Transverse colon (tissue), 4 donors: Measurements from ENCODE around the gene FCHO2. TPM values are rescaled to one million over a fixed set of nuclear protein-coding genes. Genes with fewer than 3 reads are reported as not detected.

ENCODE experiments used
- DNase-seq: peaks from one replicate; pipeline ENCODE4 v3.0.0-alpha.2; 2019
- H3K27ac ChIP-seq, 4 donors: fragments of 200-600 bp; sonication (generic); 2 replicates each; pipeline ENCODE4 v1.5.1; 2016 to 2018; ENCODE audit warnings: inconsistent platforms in 4 of 4
- H3K27me3 ChIP-seq: fragments of 200-600 bp; sonication (generic); 2 replicates; pipeline ENCODE4 v1.5.1; 2017; ENCODE audit warnings: inconsistent platforms
- H3K36me3 ChIP-seq, 4 donors: fragments of 200-600 bp; sonication (generic); 2 replicates each; pipeline ENCODE4 v1.5.1; 2017 to 2019; ENCODE audit warnings: inconsistent platforms in 4 of 4
- H3K4me1 ChIP-seq, 4 donors: fragments of 200-600 bp; sonication (generic); 2 replicates each; pipeline ENCODE4 v1.5.1; 2017 to 2020; ENCODE audit warnings: inconsistent platforms in 4 of 4
- H3K4me3 ChIP-seq, 4 donors: fragments of 200-600 bp; sonication (generic); 1 replicate in 1 of 4; 2 replicates in 3 of 4; pipeline versions ENCODE4 v1.5.1 to v1.6.1; 2017 to 2019; ENCODE audit warnings: inconsistent platforms in 4 of 4
- H3K9me3 ChIP-seq, 2 donors: fragments of 200-600 bp; sonication (generic); 2 replicates each; pipeline ENCODE4 v1.5.1; 2017 to 2019; ENCODE audit warnings: inconsistent platforms in 2 of 2
- CTCF ChIP-seq, 5 experiments: fragments of 200-600 bp in 3 of 5; fragments of 450-650 bp in 2 of 5; sonication (generic) in 3 of 5; IDR thresholded peaks; 1 replicate in 2 of 5; 2 replicates in 3 of 5; pipeline ENCODE4 v1.5.1; 2016 to 2017; ENCODE audit warnings: antibody characterized with exemption in 5 of 5, inconsistent platforms in 3 of 5, mild to moderate bottlenecking in 2 of 5, moderate library complexity in 1 of 5
- EP300 ChIP-seq: sonication (generic); formaldehyde crosslinking; IDR thresholded peaks from one replicate; pipeline ENCODE4 v1.6.1; 2017; ENCODE audit warnings: antibody characterized with exemption, low read depth
- POLR2A ChIP-seq: fragments of 450-650 bp; IDR thresholded peaks from one replicate; pipeline ENCODE4 v1.6.1; 2016; ENCODE audit warnings: antibody characterized with exemption, mild to moderate bottlenecking, moderate library complexity
- POLR2AphosphoS5 ChIP-seq, 3 donors: sonication (generic); formaldehyde crosslinking; IDR thresholded peaks; one replicate each; pipeline ENCODE4 v1.6.1; 2016; ENCODE audit warnings: antibody characterized with exemption in 3 of 3
- WGBS, 2 donors: methylation state at CpG; one replicate each; pipeline ENCODE4 v1.1.5; 2018; ENCODE audit warnings: low coverage in 1 of 2; 5-methylcytosine and 5-hydroxymethylcytosine counted together
- in situ Hi-C, 4 donors: fragments of 200-750 bp; cut with MboI; loops; one replicate each; pipeline versions ENCODE4 v1.15.0 to v1.15.1; 2017; ENCODE audit warnings: low sequenced_read_pairs in 3 of 4, low pct_ligation_motif_present in 1 of 4, low pct_unique_long_range_greater_than_20kb in 1 of 4
- intact Hi-C: fragments of 100-400 bp; cut with DNase I; formaldehyde crosslinking; loops from one replicate; pipeline ENCODE4 v1.15.1; 2023; ENCODE audit warnings: low total_unique reads
- total RNA-seq, 4 donors: library from RNA; depleted of rRNA; stranded (reverse); fragments of >200 nt; gene quantifications; one replicate each; pipeline ENCODE4 v1.1.0, GENCODE V29; 2016

The FCHO2 gene
- total RNA-seq, 4 donors from 2014 or later, result 25.8 to 45.4 (median 29.2) TPM

GRCh38 chr5:73103870-73104299, 148.0 kb downstream of the FCHO2 start:
- Histone ChIP-seq H3K9me3 (peaks cover 0 to 10% of the 10 kb centered on the region in 2 donors), H3K27ac (no peak overlapping the region)

DNA sequence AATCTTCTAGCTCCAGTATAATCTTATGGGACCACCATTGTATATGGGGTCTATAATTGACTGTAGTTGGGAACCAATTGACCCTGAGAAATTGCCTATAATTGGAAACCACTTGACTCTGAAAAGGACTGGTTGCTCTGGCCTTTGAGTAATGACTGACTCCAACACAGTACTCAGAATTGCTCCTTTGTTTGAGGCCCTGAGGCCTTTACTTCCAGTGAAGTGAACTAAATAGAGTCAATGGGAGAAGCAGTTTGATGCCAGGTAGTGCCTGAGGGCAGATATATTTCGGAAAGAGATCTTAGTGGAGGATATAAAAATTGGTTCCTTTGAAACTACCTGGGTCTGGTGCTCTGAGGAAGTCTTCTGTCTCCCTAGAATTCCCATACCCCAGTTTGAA, 148.5 kb downstream of the FCHO2 start:
- intact Hi-C loops (no loop called here), in situ Hi-C loops (no loop called here)
- TF ChIP-seq EP300, result no peak
- TF ChIP-seq POLR2AphosphoS5 (IDR thresholded peaks at IDR 0.05), result no peak
- TF ChIP-seq POLR2A, result no peak
- no peak for TF ChIP-seq CTCF (IDR thresholded peaks at IDR 0.05)
- no peak overlapping the region for H3K4me3 ChIP-seq
- no peaks in the 10 kb centered on the region for H3K4me1 ChIP-seq
- 84% methylated on average over 1 of the region's 1 CpG; no CpG with 5 or more reads in 1 of the 2 donors for WGBS, 2 donors
- H3K9me3 ChIP-seq, result peaks cover 0 to 10% of the 10 kb centered on the region in 2 donors
- no peaks in the 10 kb centered on the region for H3K36me3 ChIP-seq
- no peak for DNase-seq
- H3K27ac ChIP-seq, result no peak overlapping the region
- no peaks in the 10 kb centered on the region for H3K27me3 ChIP-seq

More at GRCh38 chr5:73103870-73104299, 148.0 kb downstream of the FCHO2 start:
- TF ChIP-seq POLR2A, result no peak
- H3K4me1 ChIP-seq, result no peaks in the 10 kb centered on the region
- no peak overlapping the region for H3K4me3 ChIP-seq
- WGBS, 2 donors, result 48 to 59% methylated on average over 4 of the region's 4 CpGs
- intact Hi-C loops (no loop called here), in situ Hi-C loops (no loop called here)
- H3K27me3 ChIP-seq, result no peaks in the 10 kb centered on the region
- no peak for DNase-seq
- no peaks in the 10 kb centered on the region for H3K36me3 ChIP-seq

DNA sequence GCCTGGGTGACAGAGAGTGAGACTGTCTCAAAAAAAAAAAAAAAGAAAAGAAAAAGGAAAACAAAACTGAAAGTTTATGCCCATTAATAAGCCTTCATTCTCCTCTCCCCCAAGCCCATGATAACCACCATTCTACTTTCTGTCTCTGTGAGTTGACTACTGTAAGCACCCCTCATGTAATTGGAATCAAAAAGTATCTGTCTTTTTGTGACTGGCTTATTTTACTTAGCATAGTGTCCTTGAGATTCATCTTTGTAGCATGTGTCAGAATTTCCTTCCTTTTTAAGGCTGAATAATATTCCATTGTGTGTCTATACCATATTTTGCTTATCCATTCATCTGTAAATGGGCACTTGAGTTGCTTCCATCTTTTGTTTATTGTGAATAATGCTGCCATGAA, 150.5 kb downstream of the FCHO2 start:
- Histone ChIP-seq H3K27me3 (no peaks in the 10 kb centered on the region), H3K4me3 (no peak overlapping the region), H3K27ac (no peak overlapping the region), H3K9me3 (peaks cover 0 to 10% of the 10 kb centered on the region in 2 donors), H3K4me1 (peaks cover 0 to 14% (median 3%) of the 10 kb centered on the region in 4 donors), H3K36me3 (no peaks in the 10 kb centered on the region)
- intact Hi-C loops, result no loop called here
- TF ChIP-seq EP300 (no peak), POLR2A (no peak), CTCF (IDR thresholded peaks at IDR 0.05) (no peak), POLR2AphosphoS5 (IDR thresholded peaks at IDR 0.05) (no peak)
- no peak for DNase-seq
- in situ Hi-C loops, result no loop called here

DNA sequence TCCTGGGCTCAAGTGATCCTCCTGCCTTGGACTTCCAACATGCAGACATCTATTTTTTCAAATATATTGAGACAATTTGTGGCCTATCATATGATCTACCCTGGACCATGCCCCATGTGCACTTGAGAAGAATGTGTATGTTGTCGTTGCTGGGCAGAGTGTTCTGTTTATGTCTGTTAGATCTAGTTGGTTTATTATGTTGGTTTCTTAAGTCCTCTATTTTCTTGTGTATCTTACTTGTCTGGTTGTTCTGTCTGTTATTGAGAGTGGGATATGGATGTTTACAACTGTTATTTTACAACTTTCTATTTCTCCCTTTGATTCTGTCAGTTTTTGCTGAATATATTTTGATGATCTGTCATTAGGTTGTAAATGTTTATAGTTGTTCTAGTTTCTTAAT, 154.3 kb downstream of the FCHO2 start:
- in situ Hi-C loops (no loop called here), intact Hi-C loops (no loop called here)
- Histone ChIP-seq H3K9me3 (peaks cover 0 to 10% of the 10 kb centered on the region in 2 donors), H3K4me3 (no peak overlapping the region), H3K36me3 (no peaks in the 10 kb centered on the region), H3K27me3 (no peaks in the 10 kb centered on the region), H3K4me1 (peaks cover 0 to 25% (median 3%) of the 10 kb centered on the region in 4 donors), H3K27ac (no peak overlapping the region)
- TF ChIP-seq POLR2AphosphoS5 (IDR thresholded peaks at IDR 0.05), result no peak
- TF ChIP-seq CTCF (IDR thresholded peaks at IDR 0.05), result no peak
- TF ChIP-seq POLR2A, result no peak
- no peak for TF ChIP-seq EP300
- 29 to 46% methylated on average over 1 of the region's 1 CpG for WGBS, 2 donors
- DNase-seq, result no peak

GRCh38 chr5:73111536-73111935, 155.7 kb downstream of the FCHO2 start:
- Histone ChIP-seq H3K27me3 (no peaks in the 10 kb centered on the region), H3K36me3 (no peaks in the 10 kb centered on the region), H3K4me3 (no peak overlapping the region), H3K9me3 (peaks cover 0 to 9% of the 10 kb centered on the region in 2 donors), H3K27ac (no peak overlapping the region), H3K4me1 (peaks cover 0 to 34% (median 13%) of the 10 kb centered on the region in 4 donors)
- no peak for DNase-seq
- in situ Hi-C loops, result no loop called here
- TF ChIP-seq POLR2A (no peak), POLR2AphosphoS5 (IDR thresholded peaks at IDR 0.05) (no peak), EP300 (no peak)
- 94 to 100% methylated on average over 1 of the region's 1 CpG for WGBS, 2 donors
- intact Hi-C loops, result no loop called here
